Activated CD4-positive, alpha-beta T cell treated with anti-CD3 and anti-CD28 coated beads, Interleukin-2, amount 50 U/mL, for 48 hours (primary cell): ENCODE results near the gene PARD3B.
A peak's percentile ranks its signal among the peaks of the same experiment; 100 is the strongest.

ENCODE experiments used
- DNase-seq, 2 experiments: peaks; one replicate each; pipeline ENCODE4 v3.0.0-alpha.2; 2020

The PARD3B gene

GRCh38 chr2:204771721-204772120, 226.4 kb downstream of the PARD3B start:
- DNase-seq: no peak

- no peak for DNase-seq
These were observed 227.3 kb downstream of the PARD3B start for GRCh38 chr2:204772546-204772945.

- DNase-seq: no peak
These were observed 230.5 kb downstream of the PARD3B start for GRCh38 chr2:204775766-204776165.

- no peak for DNase-seq
These were observed 231.7 kb downstream of the PARD3B start for GRCh38 chr2:204776781-204777559.

GRCh38 chr2:204779771-204780170, 234.5 kb downstream of the PARD3B start:
- DNase-seq: no peak

GRCh38 chr2:204781941-204782340, 236.7 kb downstream of the PARD3B start:
- DNase-seq: no peak

- DNase-seq: no peak
These were observed 244.8 kb downstream of the PARD3B start for GRCh38 chr2:204790076-204790475.

- DNase-seq: no peak
These were observed 246.0 kb downstream of the PARD3B start for GRCh38 chr2:204791230-204791629.

GRCh38 chr2:204794624-204795023, 249.3 kb downstream of the PARD3B start:
- no peak for DNase-seq

GRCh38 chr2:204795156-204795555, 249.9 kb downstream of the PARD3B start:
- DNase-seq: no peak

GRCh38 chr2:204796581-204796980, 251.3 kb downstream of the PARD3B start:
- no peak for DNase-seq

GRCh38 chr2:204799791-204800190, 254.5 kb downstream of the PARD3B start:
- DNase-seq: no peak

- DNase-seq: no peak
These were observed 263.2 kb downstream of the PARD3B start for GRCh38 chr2:204808494-204808893.

- no peak for DNase-seq
These were observed 279.6 kb downstream of the PARD3B start for GRCh38 chr2:204824751-204825453.

GRCh38 chr2:204825681-204826080, 280.4 kb downstream of the PARD3B start:
- DNase-seq: no peak

- DNase-seq: no peak
These were observed 282.7 kb downstream of the PARD3B start for GRCh38 chr2:204827701-204828590.

- no peak for DNase-seq
These were observed 289.6 kb downstream of the PARD3B start for GRCh38 chr2:204834716-204835384.

- no peak for DNase-seq
These were observed 290.5 kb downstream of the PARD3B start for GRCh38 chr2:204835786-204836185.

- DNase-seq: no peak
These were observed 295.2 kb downstream of the PARD3B start for GRCh38 chr2:204840504-204840903.

GRCh38 chr2:204842068-204842467, 296.8 kb downstream of the PARD3B start:
- DNase-seq: no peak

- peak; percentile 23 to 41 for DNase-seq
These were observed 297.6 kb downstream of the PARD3B start for GRCh38 chr2:204842661-204843485.

GRCh38 chr2:204846471-204846870, 301.2 kb downstream of the PARD3B start:
- no peak for DNase-seq
